T-helper 2 cell treated with Interferon-gamma antibody and Interleukin-4, amounts not matched to agents 5 μg/mL and 100 μg/mL, for 36 hours (primary cell): Measurements from ENCODE around the gene EPAS1.

Experiments
- DNase-seq: peaks from one replicate; pipeline ENCODE4 v3.0.0; 2021; ENCODE audit warnings: low spot score
- H3K27ac Mint-ChIP-seq: one replicate; pipeline ENCODE4 v1.8.0; 2021; ENCODE audit warnings: mild to moderate bottlenecking, mixed read lengths
- H3K27me3 Mint-ChIP-seq: one replicate; pipeline ENCODE4 v1.8.0; 2021; ENCODE audit warnings: low read depth, mixed read lengths
- H3K36me3 Mint-ChIP-seq: one replicate; pipeline ENCODE4 v1.8.0; 2021; ENCODE audit warnings: low read depth, mixed read lengths
- H3K4me1 Mint-ChIP-seq: one replicate; pipeline ENCODE4 v1.8.0; 2021; ENCODE audit warnings: low read depth, mixed read lengths
- H3K4me3 Mint-ChIP-seq: one replicate; pipeline ENCODE4 v1.8.0; 2022; ENCODE audit warnings: mild to moderate bottlenecking, moderate library complexity, mixed read lengths
- H3K9me3 Mint-ChIP-seq: one replicate; pipeline ENCODE4 v1.8.0; 2021; ENCODE audit warnings: mixed read lengths

EPAS1 gene

GRCh38 chr2:46382331-46383112 is 85.3 kb downstream of the EPAS1 start:
- Mint-ChIP-seq H3K36me3 (peaks cover 4% of the 10 kb centered on the region), H3K4me1 (peaks cover under 1% of the 10 kb centered on the region), H3K4me3 (no peak overlapping the region), H3K27me3 (no peaks in the 10 kb centered on the region), H3K27ac (no peak overlapping the region), H3K9me3 (no peaks in the 10 kb centered on the region)
- no peak for DNase-seq

- no peak for DNase-seq
- Mint-ChIP-seq H3K36me3 (peaks cover 4% of the 10 kb centered on the region), H3K27ac (no peak overlapping the region), H3K4me1 (peaks cover 1% of the 10 kb centered on the region), H3K27me3 (no peaks in the 10 kb centered on the region), H3K9me3 (no peaks in the 10 kb centered on the region), H3K4me3 (no peak overlapping the region)
Observed at GRCh38 chr2:46383113-46383395, 85.8 kb downstream of the EPAS1 start.

- no peaks in the 10 kb centered on the region for H3K9me3 Mint-ChIP-seq
- no peak overlapping the region for H3K4me3 Mint-ChIP-seq
- peaks cover 1% of the 10 kb centered on the region for H3K36me3 Mint-ChIP-seq
- H3K4me1 Mint-ChIP-seq: peaks cover 1% of the 10 kb centered on the region
- H3K27me3 Mint-ChIP-seq: no peaks in the 10 kb centered on the region
- DNase-seq: no peak
- no peak overlapping the region for H3K27ac Mint-ChIP-seq
Observed at GRCh38 chr2:46383784-46384456, 86.7 kb downstream of the EPAS1 start.

GRCh38 chr2:46384457-46384815 is 87.2 kb downstream of the EPAS1 start:
- Mint-ChIP-seq H3K27ac (no peak overlapping the region), H3K4me1 (peaks cover 1% of the 10 kb centered on the region), H3K4me3 (no peak overlapping the region), H3K27me3 (no peaks in the 10 kb centered on the region), H3K9me3 (no peaks in the 10 kb centered on the region), H3K36me3 (peaks cover 1% of the 10 kb centered on the region)
- DNase-seq: no peak

- H3K36me3 Mint-ChIP-seq: peaks cover 1% of the 10 kb centered on the region
- no peak overlapping the region for H3K4me3 Mint-ChIP-seq
- no peak for DNase-seq
Observed at GRCh38 chr2:46385786-46386577, 88.8 kb downstream of the EPAS1 start.

GRCh38 chr2:46386763-46387162 is 89.6 kb downstream of the EPAS1 start:
- Mint-ChIP-seq H3K27ac (no peak overlapping the region), H3K36me3 (no peaks in the 10 kb centered on the region)

More at GRCh38 chr2:46385786-46386577, 88.8 kb downstream of the EPAS1 start:
- no peaks in the 10 kb centered on the region for H3K27me3 Mint-ChIP-seq
- H3K27ac Mint-ChIP-seq: no peak overlapping the region
- H3K4me1 Mint-ChIP-seq: peaks cover 1% of the 10 kb centered on the region
- H3K9me3 Mint-ChIP-seq: no peaks in the 10 kb centered on the region

GRCh38 chr2:46387292-46387691 is 90.1 kb downstream of the EPAS1 start:
- Mint-ChIP-seq H3K9me3 (no peaks in the 10 kb centered on the region), H3K27ac (no peak overlapping the region), H3K4me1 (peaks cover 1% of the 10 kb centered on the region), H3K4me3 (no peak overlapping the region), H3K27me3 (no peaks in the 10 kb centered on the region), H3K36me3 (no peaks in the 10 kb centered on the region)
- no peak for DNase-seq

More at GRCh38 chr2:46386763-46387162, 89.6 kb downstream of the EPAS1 start:
- no peak for DNase-seq
- H3K9me3 Mint-ChIP-seq: no peaks in the 10 kb centered on the region
- no peaks in the 10 kb centered on the region for H3K27me3 Mint-ChIP-seq
- peaks cover 1% of the 10 kb centered on the region for H3K4me1 Mint-ChIP-seq
- no peak overlapping the region for H3K4me3 Mint-ChIP-seq

GRCh38 chr2:46387886-46388515 is 90.8 kb downstream of the EPAS1 start:
- Mint-ChIP-seq H3K4me1 (peaks cover 1% of the 10 kb centered on the region), H3K4me3 (no peak overlapping the region), H3K36me3 (no peaks in the 10 kb centered on the region), H3K27ac (no peak overlapping the region), H3K9me3 (no peaks in the 10 kb centered on the region), H3K27me3 (no peaks in the 10 kb centered on the region)
- no peak for DNase-seq

- no peaks in the 10 kb centered on the region for H3K36me3 Mint-ChIP-seq
- no peak for DNase-seq
- no peak overlapping the region for H3K27ac Mint-ChIP-seq
- H3K9me3 Mint-ChIP-seq: no peaks in the 10 kb centered on the region
- H3K27me3 Mint-ChIP-seq: no peaks in the 10 kb centered on the region
- H3K4me1 Mint-ChIP-seq: peaks cover 1% of the 10 kb centered on the region
- no peak overlapping the region for H3K4me3 Mint-ChIP-seq
Observed at GRCh38 chr2:46388881-46389280, 91.7 kb downstream of the EPAS1 start.

- no peak overlapping the region for H3K4me3 Mint-ChIP-seq
- no peaks in the 10 kb centered on the region for H3K27me3 Mint-ChIP-seq
- peaks cover 1% of the 10 kb centered on the region for H3K4me1 Mint-ChIP-seq
- H3K9me3 Mint-ChIP-seq: no peaks in the 10 kb centered on the region
- no peak for DNase-seq
- no peak overlapping the region for H3K27ac Mint-ChIP-seq
- H3K36me3 Mint-ChIP-seq: no peaks in the 10 kb centered on the region
Observed at GRCh38 chr2:46389417-46389916, 92.3 kb downstream of the EPAS1 start.

GRCh38 chr2:46390036-46390435 is 92.8 kb downstream of the EPAS1 start:
- DNase-seq: no peak
- no peaks in the 10 kb centered on the region for H3K9me3 Mint-ChIP-seq
- no peaks in the 10 kb centered on the region for H3K27me3 Mint-ChIP-seq
- peaks cover 5% of the 10 kb centered on the region for H3K4me1 Mint-ChIP-seq
- H3K36me3 Mint-ChIP-seq: no peaks in the 10 kb centered on the region
- H3K4me3 Mint-ChIP-seq: no peak overlapping the region
- H3K27ac Mint-ChIP-seq: no peak overlapping the region

GRCh38 chr2:46390901-46391395 is 93.7 kb downstream of the EPAS1 start:
- no peaks in the 10 kb centered on the region for H3K9me3 Mint-ChIP-seq
- H3K4me3 Mint-ChIP-seq: no peak overlapping the region
- no peak overlapping the region for H3K27ac Mint-ChIP-seq
- no peaks in the 10 kb centered on the region for H3K36me3 Mint-ChIP-seq
- H3K27me3 Mint-ChIP-seq: peaks cover 3% of the 10 kb centered on the region
- H3K4me1 Mint-ChIP-seq: peaks cover 9% of the 10 kb centered on the region
- no peak for DNase-seq

GRCh38 chr2:46392561-46393346 is 95.5 kb downstream of the EPAS1 start:
- Mint-ChIP-seq H3K27me3 (peaks cover 8% of the 10 kb centered on the region), H3K36me3 (no peaks in the 10 kb centered on the region), H3K4me1 (peaks cover 8% of the 10 kb centered on the region), H3K9me3 (no peaks in the 10 kb centered on the region), H3K4me3 (no peak overlapping the region), H3K27ac (no peak overlapping the region)
- DNase-seq: no peak
